ENCODE data around the gene PIEZO1.

PIEZO1 gene

GRCh38 chr16:88783391-88784073, 1.5 kb downstream of the PIEZO1 start:
- H3K79me2 ChIP-seq (ENCODE audit: control insufficient read depth, insufficient read depth, low read length, poor library complexity), result peaks cover 25% of the 10 kb centered on the region
- peak overlapping the region; percentile 45 for H4K8ac ChIP-seq (ENCODE audit: low read depth, low read length)
- no peak overlapping the region for H3K9ac ChIP-seq (ENCODE audit: low read length)
- peak overlapping the region; percentile 89 for H3K4me2 ChIP-seq (ENCODE audit: low read length)
- H3K14ac ChIP-seq (ENCODE audit: low read length), result peak overlapping the region; percentile 76
- peak overlapping the region; percentile 39 for H2BK12ac ChIP-seq (ENCODE audit: low read length)
- peak overlapping the region; percentile 96 for H4K91ac ChIP-seq (ENCODE audit: low read depth, low read length)
- H3K36me3 ChIP-seq (ENCODE audit: control insufficient read depth in 1 of 2, insufficient read depth in 2 of 2, low read length in 2 of 2), result peaks cover 0 to 3% of the 10 kb centered on the region in 2 experiments
- H3K4ac ChIP-seq (ENCODE audit: low read depth, low read length), result peak overlapping the region; percentile 92
- no peaks in the 10 kb centered on the region for H3K27me3 ChIP-seq (ENCODE audit: insufficient read depth, low read length)
- peak overlapping the region; percentile 93 for H2BK5ac ChIP-seq (ENCODE audit: low read depth, low read length, poor library complexity)
- H3K4me1 ChIP-seq (ENCODE audit: control insufficient read depth in 1 of 2, insufficient read depth in 2 of 2, low read length in 2 of 2), result peaks cover 32 to 41% of the 10 kb centered on the region in 2 experiments
- peak overlapping the region; percentile 86 for H3K4me3 ChIP-seq (ENCODE audit: low read depth, low read length)
- H3K9me3 ChIP-seq (ENCODE audit: insufficient read depth, low read depth, low read length), result no peaks in the 10 kb centered on the region
- H3K18ac ChIP-seq (ENCODE audit: low read length), result peak overlapping the region; percentile 90
- H3K23ac ChIP-seq (ENCODE audit: low read length), result no peak overlapping the region
- peak overlapping the region; percentile 50 for H2AFZ ChIP-seq (ENCODE audit: insufficient read depth, low read length, poor library complexity)
- peaks cover 20% of the 10 kb centered on the region for H3K79me1 ChIP-seq (ENCODE audit: low read length)
- no peak for DNase-seq
- no CpG with 5 or more reads among the region's 27 CpGs for WGBS (ENCODE audit: extremely low coverage, insufficient coverage, insufficient read length)
- H2BK120ac ChIP-seq (ENCODE audit: insufficient read depth, low read length, poor library complexity), result peak overlapping the region; percentile 82
- H4K12ac ChIP-seq (ENCODE audit: low read depth, low read length), result peak overlapping the region; percentile 67
- H3K27ac ChIP-seq (ENCODE audit: low read depth, low read length), result peak overlapping the region; percentile 84
- H2AK5ac ChIP-seq (ENCODE audit: low read length), result peak overlapping the region; percentile 90

- Histone ChIP-seq H3K4ac (ENCODE audit: low read depth, low read length) (peak overlapping the region; percentile 50), H3K14ac (ENCODE audit: low read length) (no peak overlapping the region), H3K27me3 (ENCODE audit: insufficient read depth, low read length) (no peaks in the 10 kb centered on the region), H3K4me2 (ENCODE audit: low read length) (no peak overlapping the region), H3K18ac (ENCODE audit: low read length) (peak overlapping the region; percentile 6), H2BK120ac (ENCODE audit: insufficient read depth, low read length, poor library complexity) (no peak overlapping the region), H3K9me3 (ENCODE audit: insufficient read depth, low read depth, low read length) (no peaks in the 10 kb centered on the region), H3K9ac (ENCODE audit: low read length) (no peak overlapping the region), H3K4me1 (ENCODE audit: control insufficient read depth in 1 of 2, insufficient read depth in 2 of 2, low read length in 2 of 2) (peaks cover 32 to 46% of the 10 kb centered on the region in 2 experiments), H3K27ac (ENCODE audit: low read depth, low read length) (peak overlapping the region; percentile 2), H3K36me3 (ENCODE audit: control insufficient read depth in 1 of 2, insufficient read depth in 2 of 2, low read length in 2 of 2) (peaks cover 0 to 3% of the 10 kb centered on the region in 2 experiments), H2BK12ac (ENCODE audit: low read length) (no peak overlapping the region), H2AFZ (ENCODE audit: insufficient read depth, low read length, poor library complexity) (no peak overlapping the region), H2AK5ac (ENCODE audit: low read length) (no peak overlapping the region), H2BK5ac (ENCODE audit: low read depth, low read length, poor library complexity) (no peak overlapping the region), H3K4me3 (ENCODE audit: low read depth, low read length) (no peak overlapping the region), H4K8ac (ENCODE audit: low read depth, low read length) (no peak overlapping the region), H3K23ac (ENCODE audit: low read length) (no peak overlapping the region), H3K79me1 (ENCODE audit: low read length) (peaks cover 20% of the 10 kb centered on the region), H4K91ac (ENCODE audit: low read depth, low read length) (no peak overlapping the region), H3K79me2 (ENCODE audit: control insufficient read depth, insufficient read depth, low read length, poor library complexity) (peaks cover 30% of the 10 kb centered on the region), H4K12ac (ENCODE audit: low read depth, low read length) (no peak overlapping the region)
- no CpG with 5 or more reads among the region's 16 CpGs for WGBS (ENCODE audit: extremely low coverage, insufficient coverage, insufficient read length)
- peak in 1 of 2 donors; percentile 41 for DNase-seq
Observed at GRCh38 chr16:88782454-88783390, 2.3 kb downstream of the PIEZO1 start.

GRCh38 chr16:88781140-88782077, 3.6 kb downstream of the PIEZO1 start:
- no peak overlapping the region for H3K4me3 ChIP-seq (ENCODE audit: low read depth, low read length)
- H3K27me3 ChIP-seq (ENCODE audit: insufficient read depth, low read length), result no peaks in the 10 kb centered on the region
- H3K4me2 ChIP-seq (ENCODE audit: low read length), result no peak overlapping the region
- WGBS (ENCODE audit: extremely low coverage, insufficient coverage, insufficient read length), result no CpG with 5 or more reads among the region's 28 CpGs
- H3K9me3 ChIP-seq (ENCODE audit: insufficient read depth, low read depth, low read length), result no peaks in the 10 kb centered on the region
- no peak overlapping the region for H3K23ac ChIP-seq (ENCODE audit: low read length)
- H2AFZ ChIP-seq (ENCODE audit: insufficient read depth, low read length, poor library complexity), result no peak overlapping the region
- no peak overlapping the region for H4K8ac ChIP-seq (ENCODE audit: low read depth, low read length)
- no peak overlapping the region for H4K12ac ChIP-seq (ENCODE audit: low read depth, low read length)
- H3K79me1 ChIP-seq (ENCODE audit: low read length), result peaks cover 20% of the 10 kb centered on the region
- H3K14ac ChIP-seq (ENCODE audit: low read length), result no peak overlapping the region
- H4K91ac ChIP-seq (ENCODE audit: low read depth, low read length), result no peak overlapping the region
- H3K36me3 ChIP-seq (ENCODE audit: control insufficient read depth in 1 of 2, insufficient read depth in 2 of 2, low read length in 2 of 2), result peaks cover 0 to 3% of the 10 kb centered on the region in 2 experiments
- peaks cover 31% of the 10 kb centered on the region for H3K79me2 ChIP-seq (ENCODE audit: control insufficient read depth, insufficient read depth, low read length, poor library complexity)
- H2BK5ac ChIP-seq (ENCODE audit: low read depth, low read length, poor library complexity), result no peak overlapping the region
- peak overlapping the region; percentile 18 for H3K18ac ChIP-seq (ENCODE audit: low read length)
- H3K27ac ChIP-seq (ENCODE audit: low read depth, low read length), result no peak overlapping the region
- peaks cover 32 to 48% of the 10 kb centered on the region in 2 experiments for H3K4me1 ChIP-seq (ENCODE audit: control insufficient read depth in 1 of 2, insufficient read depth in 2 of 2, low read length in 2 of 2)
- H2AK5ac ChIP-seq (ENCODE audit: low read length), result peak overlapping the region; percentile 8
- DNase-seq, result no peak
- no peak overlapping the region for H2BK120ac ChIP-seq (ENCODE audit: insufficient read depth, low read length, poor library complexity)
- no peak overlapping the region for H2BK12ac ChIP-seq (ENCODE audit: low read length)
- peak overlapping the region; percentile 52 for H3K4ac ChIP-seq (ENCODE audit: low read depth, low read length)
- no peak overlapping the region for H3K9ac ChIP-seq (ENCODE audit: low read length)

Data from trophoblast cell (in vitro differentiated cells and primary cell).